ENCODE results near the gene WDR87.
"Not testable (repeated sequence)": the region's sequence is repeated elsewhere in the genome, so short reads cannot be mapped to it uniquely, and the experiment has no call there.

WDR87 gene

GRCh38 chr19:37876032-37876431 is 30.4 kb downstream of the WDR87 start:
- DNase-seq: no peak

- no peak for DNase-seq
Measured at GRCh38 chr19:37874784-37875183, 31.6 kb downstream of the WDR87 start.

- DNase-seq: no peak
Measured at GRCh38 chr19:37872383-37872782, 34.0 kb downstream of the WDR87 start.

GRCh38 chr19:37869766-37870340 is 36.5 kb downstream of the WDR87 start:
- DNase-seq: no peak

DNA sequence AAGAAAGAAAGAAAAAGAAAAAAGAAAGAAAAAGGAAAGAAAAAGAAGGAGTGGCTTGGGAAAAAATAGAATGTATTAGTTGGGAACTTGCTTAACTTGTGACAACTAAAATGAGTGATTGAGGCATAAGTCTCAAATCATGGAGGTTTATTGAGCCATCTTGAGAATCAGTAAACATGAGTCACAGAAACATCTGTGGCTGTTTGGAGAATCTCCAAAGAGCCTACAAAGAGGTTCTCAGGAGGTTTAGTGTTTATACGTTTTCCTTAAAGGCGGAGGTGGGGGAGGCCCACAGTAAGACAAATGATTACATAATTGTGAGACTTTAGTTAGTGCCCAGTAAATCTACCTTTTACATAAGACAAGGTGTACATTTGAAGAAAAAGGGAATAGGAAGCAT is 38.6 kb downstream of the WDR87 start:
- DNase-seq: no peak

- not testable (repeated sequence) for DNase-seq
Measured at GRCh38 chr19:37865930-37866329, 40.5 kb downstream of the WDR87 start.

DNA sequence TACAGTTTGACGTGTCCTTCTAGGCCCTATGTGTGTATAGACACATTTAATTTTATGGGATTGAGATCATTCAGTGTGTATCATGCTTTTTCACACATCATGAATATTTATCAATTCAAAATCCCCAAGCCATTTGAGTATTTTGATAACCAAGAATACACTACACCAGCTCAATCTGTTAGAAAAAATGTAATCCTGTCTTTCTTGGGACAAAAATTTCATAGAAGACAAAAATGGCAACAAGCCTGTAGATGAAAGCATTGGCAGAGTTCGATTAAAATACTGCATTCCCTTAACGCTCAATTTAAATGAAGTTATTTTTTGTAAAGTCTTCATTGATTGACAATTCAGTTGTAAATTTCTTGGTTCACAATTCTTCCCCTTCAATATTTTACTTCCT is 41.9 kb downstream of the WDR87 start:
- no peak for DNase-seq

DNA sequence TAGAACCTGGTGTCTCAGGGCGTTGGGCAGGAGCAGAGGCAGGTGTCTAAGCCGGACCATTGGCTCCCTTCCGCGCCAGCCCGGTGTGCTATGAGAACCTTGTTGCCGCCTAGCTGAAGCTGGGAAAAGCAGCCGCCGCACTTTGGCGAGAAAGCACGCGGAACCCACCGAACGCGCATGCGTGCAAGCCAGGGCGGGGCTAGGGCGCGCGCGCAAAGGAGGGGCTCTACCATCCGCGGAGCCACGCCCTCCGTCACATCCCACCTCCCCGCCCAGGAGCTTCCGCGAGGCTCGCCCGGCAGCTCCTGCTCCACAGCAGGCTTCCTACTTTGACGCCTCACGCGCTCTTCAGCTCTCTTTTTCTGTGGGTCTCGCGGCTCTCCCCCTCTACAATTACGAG is 51.3 kb downstream of the WDR87 start:
- DNase-seq: peak; percentile 82

DNA sequence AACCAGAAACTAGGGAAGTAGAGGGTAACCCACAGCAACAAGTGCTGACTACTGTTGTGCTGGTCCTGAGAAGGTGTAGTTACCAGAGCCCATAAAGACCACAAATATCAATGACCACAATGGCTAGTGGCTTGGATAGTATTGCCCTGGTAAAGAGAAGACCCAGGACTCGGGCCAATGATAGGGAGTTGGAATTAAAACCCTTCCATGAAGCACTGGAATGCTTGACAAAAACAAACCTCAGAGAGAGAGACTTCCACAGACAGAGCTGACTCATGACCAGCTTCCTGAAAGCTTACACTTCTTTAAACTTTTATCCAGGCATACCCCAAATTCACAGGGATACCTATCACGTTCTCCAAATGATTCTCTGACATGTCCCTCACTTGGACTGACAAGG is 60.5 kb downstream of the WDR87 start:
- no peak for DNase-seq
